B cell (primary cell): Measurements from ENCODE around the gene TCP10L. TPM values are rescaled to one million over a fixed set of nuclear protein-coding genes. Genes with fewer than 3 reads are reported as not detected.

Experiments used
- ATAC-seq: fragments of 200-7000 bp; cut with Tn5 transposase; one replicate; pipeline ENCODE4 v1.10.0; 2021; ENCODE audit warnings: low read depth, mild to moderate bottlenecking, moderate number of reproducible peaks, moderate library complexity
- CTCF ChIA-PET: fragments of 350-600 bp; sonication (Branson Sonifier 250); formaldehyde crosslinking; loops from one replicate; lab custom pipeline; 2021; ENCODE audit warnings: antibody characterized with exemption, inconsistent platforms; lab: Charles Lee
- POLR2A ChIA-PET: fragments of 350-600 bp; sonication (Branson Sonifier 250); formaldehyde crosslinking; loops from one replicate; lab custom pipeline; 2021; ENCODE audit warnings: antibody characterized with exemption; lab: Charles Lee
- DNase-seq: peaks from one replicate; pipeline ENCODE4 v3.0.0; 2013
- H2AFZ ChIP-seq: 2 replicates; pipeline ENCODE4 v1.6.1; 2012; ENCODE audit warnings: mild to moderate bottlenecking, low read depth, low read length; ENCODE audit not compliant: insufficient read depth, poor library complexity, severe bottlenecking
- H3K27ac ChIP-seq, 2 donors: 1 replicate in 1 of 2; 2 replicates in 1 of 2; pipeline ENCODE4 v1.5.1; 2012 to 2013; ENCODE audit warnings: low read length in 2 of 2, mild to moderate bottlenecking in 2 of 2, moderate library complexity in 1 of 2
- H3K27me3 ChIP-seq, 4 experiments: fragments of 200-600 bp in 1 of 4; sonication (generic) in 1 of 4; replicated peaks in 1 of 4; 1 replicate in 2 of 4; 2 replicates in 2 of 4; pipeline versions ENCODE4 v1.6.1 to v1.7.0; 2013 to 2016; ENCODE audit warnings: low read length in 3 of 4, mild to moderate bottlenecking in 2 of 4, mixed read lengths in 1 of 4, moderate library complexity in 1 of 4; ENCODE audit not compliant: insufficient read depth in 4 of 4, control insufficient read depth in 3 of 4; ENCODE audit errors: control extremely low read depth in 1 of 4
- H3K36me3 ChIP-seq, 2 experiments: replicated peaks in 1 of 2; 1 replicate in 1 of 2; 2 replicates in 1 of 2; pipeline versions ENCODE4 v1.6.1 to v1.7.1; 2013; ENCODE audit warnings: low read length in 1 of 2; ENCODE audit not compliant: insufficient read depth in 2 of 2, control insufficient read depth in 1 of 2; ENCODE audit errors: control extremely low read depth in 1 of 2, extremely low read depth in 1 of 2
- H3K4me1 ChIP-seq, 2 donors: fragments of 200-600 bp in 1 of 2; sonication (generic) in 1 of 2; 1 replicate in 1 of 2; 2 replicates in 1 of 2; pipeline versions ENCODE4 v1.5.1 to v1.6.1; 2013 to 2017; ENCODE audit warnings: low read length in 2 of 2; ENCODE audit not compliant: control insufficient read depth in 2 of 2, insufficient read depth in 2 of 2
- H3K4me2 ChIP-seq: replicated peaks from 2 replicates; pipeline ENCODE3; 2012; ENCODE audit warnings: mild to moderate bottlenecking, low read depth, low read length; ENCODE audit not compliant: poor library complexity, severe bottlenecking
- H3K4me3 ChIP-seq, 5 experiments: fragments of 200-600 bp in 1 of 5; sonication (generic) in 1 of 5; 1 replicate in 3 of 5; 2 replicates in 2 of 5; pipeline versions ENCODE4 v1.5.1 to v1.7.0; 2011 to 2016; ENCODE audit warnings: low read length in 4 of 5, mild to moderate bottlenecking in 4 of 5, low read depth in 2 of 5, control low read depth in 1 of 5, moderate library complexity in 1 of 5; ENCODE audit not compliant: insufficient read depth in 1 of 5; ENCODE audit errors: control extremely low read depth in 1 of 5, extremely low read depth in 1 of 5
- H3K79me2 ChIP-seq: fragments of 200-600 bp; sonication (generic); one replicate; pipeline ENCODE4 v1.6.0; 2016; ENCODE audit warnings: low read length; ENCODE audit not compliant: control insufficient read depth, insufficient read depth
- H3K9ac ChIP-seq: fragments of 200-600 bp; sonication (generic); 2 replicates; pipeline ENCODE4 v1.6.1; 2017; ENCODE audit warnings: mild to moderate bottlenecking, low read length, moderate library complexity
- H3K9me3 ChIP-seq, 3 donors: one replicate each; pipeline versions ENCODE4 v1.6.1 to v1.7.1; 2013; ENCODE audit warnings: low read length in 2 of 3; ENCODE audit not compliant: control insufficient read depth in 2 of 3, insufficient read depth in 1 of 3; ENCODE audit errors: control extremely low read depth in 1 of 3
- H4K20me1 ChIP-seq: 2 replicates; pipeline ENCODE4 v1.6.0; 2012; ENCODE audit warnings: mild to moderate bottlenecking, low read length; ENCODE audit not compliant: insufficient read depth, control insufficient read depth, poor library complexity, severe bottlenecking
- H3K27ac Mint-ChIP-seq: one replicate; pipeline ENCODE4 v1.8.0; 2021; ENCODE audit warnings: mixed read lengths
- H3K27me3 Mint-ChIP-seq: one replicate; pipeline ENCODE4 v1.8.0; 2021; ENCODE audit warnings: mixed read lengths
- H3K4me1 Mint-ChIP-seq: one replicate; pipeline ENCODE4 v1.8.0; 2021; ENCODE audit warnings: mixed read lengths
- H3K4me3 Mint-ChIP-seq: one replicate; pipeline ENCODE4 v1.8.0; 2021; ENCODE audit warnings: mixed read lengths
- H3K9me3 Mint-ChIP-seq: one replicate; pipeline ENCODE4 v1.8.0; 2022; ENCODE audit warnings: mixed read lengths; ENCODE audit not compliant: insufficient read depth
- CTCF ChIP-seq: fragments of 200-600 bp; IDR thresholded peaks from one replicate; pipeline ENCODE4 v1.8.0; 2022; ENCODE audit warnings: antibody characterized with exemption, mild to moderate bottlenecking
- EZH2 ChIP-seq: IDR thresholded peaks from 2 replicates; pipeline ENCODE4 v1.6.1; 2012; ENCODE audit warnings: borderline replicate concordance, low read depth, mild to moderate bottlenecking, moderate library complexity, low read length; ENCODE audit not compliant: insufficient read depth, poor library complexity, severe bottlenecking
- WGBS: methylation state at CpG from one replicate; pipeline ENCODE4 v1.1.5; 2013; ENCODE audit warnings: missing lambda C conversion rate; ENCODE audit not compliant: insufficient coverage; 5-methylcytosine and 5-hydroxymethylcytosine counted together
- intact Hi-C: fragments of 100-400 bp; cut with micrococcal nuclease; formaldehyde crosslinking; loops from one replicate; pipeline ENCODE4 v1.10.0; 2022
- polyA plus RNA-seq: library from polyadenylated mRNA; depleted of rRNA; stranded (reverse); fragments of >200 nt; gene quantifications from 2 replicates; pipeline ENCODE4 v1.2.3, GENCODE V29; 2012
- total RNA-seq, 2 donors: library from RNA; stranded (reverse); fragments of 120-200 nt in 1 of 2; gene quantifications; 1 replicate in 1 of 2; 2 replicates in 1 of 2; pipeline versions ENCODE4 v1.2.3 to v1.2.4, GENCODE V29; 2013 to 2022

Gene TCP10L
- total and polyA plus RNA-seq, 2 donors (not counting 1 experiment from before 2014, with no cell fraction given), result 0.39 TPM

- ATAC-seq, result no peak
- Histone ChIP-seq H3K36me3 (no peaks in the 10 kb centered on the region), H3K9me3 (no peaks in the 10 kb centered on the region), H3K79me2 (no peaks in the 10 kb centered on the region), H3K27me3 (no peaks in the 10 kb centered on the region), H3K9ac (no peak overlapping the region), H3K4me1 (no peaks in the 10 kb centered on the region), H3K27ac (no peak overlapping the region), H3K4me3 (no peak overlapping the region), H2AFZ (no peak overlapping the region), H3K4me2 (no peak overlapping the region), H4K20me1 (no peaks in the 10 kb centered on the region)
- Mint-ChIP-seq H3K9me3 (no peaks in the 10 kb centered on the region), H3K27me3 (peaks cover 14% of the 10 kb centered on the region), H3K4me3 (no peak overlapping the region), H3K4me1 (no peaks in the 10 kb centered on the region), H3K27ac (no peak overlapping the region)
- POLR2A ChIA-PET, result no interaction called here
- CTCF ChIA-PET, result no interaction called here
- 63% methylated on average over 2 of the region's 3 CpGs for WGBS
- DNase-seq, result no peak
- intact Hi-C loops, result no loop called here
- TF ChIP-seq EZH2 (no peak), CTCF (no peak)
These were observed 27.2 kb downstream of the TCP10L start for GRCh38 chr21:32558106-32558505.

DNA sequence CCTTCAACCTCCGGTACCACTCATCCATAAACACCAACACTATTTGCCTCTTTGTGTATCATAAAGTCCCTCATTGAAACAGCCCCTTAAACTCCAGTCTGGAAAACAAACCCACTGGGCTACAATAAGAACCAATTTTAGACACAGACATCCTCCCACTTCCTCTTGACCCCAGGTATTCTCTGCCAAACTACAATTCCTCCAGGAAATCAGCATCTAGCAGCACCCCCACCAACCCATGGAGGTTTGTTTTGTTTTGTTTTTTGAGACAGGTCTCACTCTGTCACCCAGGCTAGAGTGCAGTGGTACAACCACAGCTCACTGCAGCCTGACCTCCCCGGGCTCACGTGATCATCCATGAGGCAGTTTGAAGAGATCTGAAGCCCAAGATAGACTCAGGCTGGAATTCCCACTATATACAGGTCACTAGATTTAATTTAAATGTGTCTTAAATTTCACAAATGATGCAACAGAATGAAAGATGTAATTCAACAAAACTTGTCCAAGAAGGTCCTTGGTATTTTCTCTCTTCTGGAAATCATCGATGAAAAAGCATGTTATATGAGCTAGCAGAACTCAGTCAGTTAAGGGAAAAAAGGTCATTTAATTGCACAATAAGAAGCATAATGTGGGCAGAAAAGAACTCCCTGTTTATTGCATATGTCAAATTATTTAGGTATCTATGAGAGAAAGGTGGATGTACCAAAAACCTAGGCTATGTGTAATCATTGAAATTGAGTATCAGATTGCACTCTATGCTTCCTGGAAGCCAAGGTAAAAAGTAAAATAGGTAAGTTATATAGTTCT is 30.3 kb downstream of the TCP10L start:
- Histone ChIP-seq H3K4me3 (no peak overlapping the region), H3K27ac (no peak overlapping the region), H4K20me1 (no peaks in the 10 kb centered on the region), H3K27me3 (no peaks in the 10 kb centered on the region), H3K36me3 (no peaks in the 10 kb centered on the region), H3K9ac (no peak overlapping the region), H2AFZ (no peak overlapping the region), H3K4me2 (no peak overlapping the region), H3K79me2 (no peaks in the 10 kb centered on the region), H3K4me1 (no peaks in the 10 kb centered on the region), H3K9me3 (no peaks in the 10 kb centered on the region)
- no peak for DNase-seq
- no peak for TF ChIP-seq CTCF
- no peak for TF ChIP-seq EZH2
- no peaks in the 10 kb centered on the region for H3K9me3 Mint-ChIP-seq
- POLR2A ChIA-PET, result no interaction called here
- intact Hi-C loops, result no loop called here
- WGBS, result 96% methylated on average over 4 of the region's 4 CpGs
- no peak for ATAC-seq
- no peak overlapping the region for H3K27ac Mint-ChIP-seq
- H3K4me3 Mint-ChIP-seq, result no peak overlapping the region
- no peaks in the 10 kb centered on the region for H3K4me1 Mint-ChIP-seq
- CTCF ChIA-PET, result no interaction called here
- peaks cover 21% of the 10 kb centered on the region for H3K27me3 Mint-ChIP-seq
